ENCODE results near the gene KIF26A.

KIF26A gene

GRCh38 chr14:104162495-104162894 lies 24.1 kb downstream of the KIF26A start:
- CTCF ChIA-PET: no interaction called here

GRCh38 chr14:104163541-104163940 lies 25.2 kb downstream of the KIF26A start:
- CTCF ChIA-PET: no interaction called here

More at GRCh38 chr14:104162495-104162894, 24.1 kb downstream of the KIF26A start:
- no peak overlapping the region for H3K27ac ChIP-seq (ENCODE audit: extremely low read depth, low read depth, low read length)
- TF ChIP-seq ZSCAN23 (tag by site-specific recombination; IDR thresholded peaks at IDR 0.05) (no peak), KLF7 (tag by site-specific recombination; IDR thresholded peaks at IDR 0.05; ENCODE audit: borderline replicate concordance) (no peak), KLF1 (tag by site-specific recombination; IDR thresholded peaks at IDR 0.05) (peak; percentile 97), KLF9 (tag by site-specific recombination; IDR thresholded peaks at IDR 0.05; ENCODE audit: low read depth) (0 out of 2 replicates have a peak, but pooled peaks have one; percentile 17)
- H3K4me1 ChIP-seq (ENCODE audit: control insufficient read depth, insufficient read depth, low read length): no peaks in the 10 kb centered on the region
- POLR2A ChIA-PET: no interaction called here
- H3K4me3 ChIP-seq (ENCODE audit: low read depth, low read length): no peak overlapping the region
- no peaks in the 10 kb centered on the region for H3K36me3 ChIP-seq (ENCODE audit: control insufficient read depth in 2 of 2, insufficient read depth in 1 of 2, low read length in 2 of 2)
- no peaks in the 10 kb centered on the region for H3K9me3 ChIP-seq (ENCODE audit: control insufficient read depth, insufficient read depth, low read depth, low read length)

GRCh38 chr14:104164041-104164440 lies 25.7 kb downstream of the KIF26A start:
- no peaks in the 10 kb centered on the region for H3K9me3 ChIP-seq (ENCODE audit: control insufficient read depth, insufficient read depth, low read depth, low read length)
- no peak overlapping the region for H3K4me3 ChIP-seq (ENCODE audit: low read depth, low read length)
- H3K4me1 ChIP-seq (ENCODE audit: control insufficient read depth, insufficient read depth, low read length): no peaks in the 10 kb centered on the region
- POLR2A ChIA-PET: no interaction called here
- CTCF ChIA-PET: no interaction called here
- H3K27ac ChIP-seq (ENCODE audit: extremely low read depth, low read depth, low read length): no peak overlapping the region
- peaks cover 0 to 2% of the 10 kb centered on the region in 2 experiments; a peak in 1 of 3 replicates for H3K36me3 ChIP-seq (ENCODE audit: control insufficient read depth in 2 of 2, insufficient read depth in 1 of 2, low read length in 2 of 2)
- TF ChIP-seq, protein P1, sequence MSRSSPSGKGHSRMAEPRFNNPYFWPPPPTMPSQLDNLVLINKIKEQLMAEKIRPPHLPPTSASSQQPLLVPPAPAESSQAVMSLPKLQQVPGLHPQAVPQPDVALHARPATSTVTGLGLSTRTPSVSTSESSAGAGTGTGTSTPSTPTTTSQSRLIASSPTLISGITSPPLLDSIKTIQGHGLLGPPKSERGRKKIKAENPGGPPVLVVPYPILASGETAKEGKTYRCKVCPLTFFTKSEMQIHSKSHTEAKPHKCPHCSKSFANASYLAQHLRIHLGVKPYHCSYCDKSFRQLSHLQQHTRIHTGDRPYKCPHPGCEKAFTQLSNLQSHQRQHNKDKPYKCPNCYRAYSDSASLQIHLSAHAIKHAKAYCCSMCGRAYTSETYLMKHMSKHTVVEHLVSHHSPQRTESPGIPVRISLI (tag by site-specific recombination; IDR thresholded peaks at IDR 0.05): no peak
- no peak for TF ChIP-seq ZNF174 (tag by site-specific recombination; IDR thresholded peaks at IDR 0.05)
- no peak for TF ChIP-seq ZNF777 (tag by site-specific recombination; IDR thresholded peaks at IDR 0.05; ENCODE audit: borderline replicate concordance)
- no peak for TF ChIP-seq ZBTB20 (tag by site-specific recombination; IDR thresholded peaks at IDR 0.05)
- no peak for TF ChIP-seq ZSCAN23 (tag by site-specific recombination; IDR thresholded peaks at IDR 0.05)
- no peak for TF ChIP-seq SETDB1 (IDR thresholded peaks at IDR 0.05; ENCODE audit: insufficient read length, low read length)
- TF ChIP-seq ZSCAN30 (tag by site-specific recombination; IDR thresholded peaks at IDR 0.05): no peak
- no peak for TF ChIP-seq REPIN1 (tag by site-specific recombination; IDR thresholded peaks at IDR 0.05; ENCODE audit: low read depth)
- TF ChIP-seq, protein P2, sequence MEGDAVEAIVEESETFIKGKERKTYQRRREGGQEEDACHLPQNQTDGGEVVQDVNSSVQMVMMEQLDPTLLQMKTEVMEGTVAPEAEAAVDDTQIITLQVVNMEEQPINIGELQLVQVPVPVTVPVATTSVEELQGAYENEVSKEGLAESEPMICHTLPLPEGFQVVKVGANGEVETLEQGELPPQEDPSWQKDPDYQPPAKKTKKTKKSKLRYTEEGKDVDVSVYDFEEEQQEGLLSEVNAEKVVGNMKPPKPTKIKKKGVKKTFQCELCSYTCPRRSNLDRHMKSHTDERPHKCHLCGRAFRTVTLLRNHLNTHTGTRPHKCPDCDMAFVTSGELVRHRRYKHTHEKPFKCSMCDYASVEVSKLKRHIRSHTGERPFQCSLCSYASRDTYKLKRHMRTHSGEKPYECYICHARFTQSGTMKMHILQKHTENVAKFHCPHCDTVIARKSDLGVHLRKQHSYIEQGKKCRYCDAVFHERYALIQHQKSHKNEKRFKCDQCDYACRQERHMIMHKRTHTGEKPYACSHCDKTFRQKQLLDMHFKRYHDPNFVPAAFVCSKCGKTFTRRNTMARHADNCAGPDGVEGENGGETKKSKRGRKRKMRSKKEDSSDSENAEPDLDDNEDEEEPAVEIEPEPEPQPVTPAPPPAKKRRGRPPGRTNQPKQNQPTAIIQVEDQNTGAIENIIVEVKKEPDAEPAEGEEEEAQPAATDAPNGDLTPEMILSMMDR (tag by site-specific recombination; IDR thresholded peaks at IDR 0.05): no peak
- TF ChIP-seq PBX3 (CRISPR knock-in tag; IDR thresholded peaks at IDR 0.05): no peak
- no peak for TF ChIP-seq YY2 (tag by site-specific recombination; IDR thresholded peaks at IDR 0.05)
- no peak for TF ChIP-seq ZNF747 (tag by site-specific recombination; IDR thresholded peaks at IDR 0.05)
- no peak for TF ChIP-seq ZNF596 (tag by site-specific recombination; IDR thresholded peaks at IDR 0.05)

More at GRCh38 chr14:104163541-104163940, 25.2 kb downstream of the KIF26A start:
- POLR2A ChIA-PET: no interaction called here
- Histone ChIP-seq H3K4me1 (ENCODE audit: control insufficient read depth, insufficient read depth, low read length) (no peaks in the 10 kb centered on the region), H3K9me3 (ENCODE audit: control insufficient read depth, insufficient read depth, low read depth, low read length) (no peaks in the 10 kb centered on the region), H3K27ac (ENCODE audit: extremely low read depth, low read depth, low read length) (no peak overlapping the region), H3K36me3 (ENCODE audit: control insufficient read depth in 2 of 2, insufficient read depth in 1 of 2, low read length in 2 of 2) (no peaks in the 10 kb centered on the region), H3K4me3 (ENCODE audit: low read depth, low read length) (no peak overlapping the region)
- TF ChIP-seq SETDB1 (IDR thresholded peaks at IDR 0.05; ENCODE audit: insufficient read length, low read length): no peak
- no peak for TF ChIP-seq ZNF311 (tag by site-specific recombination; IDR thresholded peaks at IDR 0.05; ENCODE audit: borderline replicate concordance)
- no peak for TF ChIP-seq ZNF391 (tag by site-specific recombination; IDR thresholded peaks at IDR 0.05; ENCODE audit: borderline replicate concordance, low read depth)
- TF ChIP-seq ZNF138 (tag by site-specific recombination; IDR thresholded peaks at IDR 0.05; ENCODE audit: borderline replicate concordance): no peak
- TF ChIP-seq, protein P3, sequence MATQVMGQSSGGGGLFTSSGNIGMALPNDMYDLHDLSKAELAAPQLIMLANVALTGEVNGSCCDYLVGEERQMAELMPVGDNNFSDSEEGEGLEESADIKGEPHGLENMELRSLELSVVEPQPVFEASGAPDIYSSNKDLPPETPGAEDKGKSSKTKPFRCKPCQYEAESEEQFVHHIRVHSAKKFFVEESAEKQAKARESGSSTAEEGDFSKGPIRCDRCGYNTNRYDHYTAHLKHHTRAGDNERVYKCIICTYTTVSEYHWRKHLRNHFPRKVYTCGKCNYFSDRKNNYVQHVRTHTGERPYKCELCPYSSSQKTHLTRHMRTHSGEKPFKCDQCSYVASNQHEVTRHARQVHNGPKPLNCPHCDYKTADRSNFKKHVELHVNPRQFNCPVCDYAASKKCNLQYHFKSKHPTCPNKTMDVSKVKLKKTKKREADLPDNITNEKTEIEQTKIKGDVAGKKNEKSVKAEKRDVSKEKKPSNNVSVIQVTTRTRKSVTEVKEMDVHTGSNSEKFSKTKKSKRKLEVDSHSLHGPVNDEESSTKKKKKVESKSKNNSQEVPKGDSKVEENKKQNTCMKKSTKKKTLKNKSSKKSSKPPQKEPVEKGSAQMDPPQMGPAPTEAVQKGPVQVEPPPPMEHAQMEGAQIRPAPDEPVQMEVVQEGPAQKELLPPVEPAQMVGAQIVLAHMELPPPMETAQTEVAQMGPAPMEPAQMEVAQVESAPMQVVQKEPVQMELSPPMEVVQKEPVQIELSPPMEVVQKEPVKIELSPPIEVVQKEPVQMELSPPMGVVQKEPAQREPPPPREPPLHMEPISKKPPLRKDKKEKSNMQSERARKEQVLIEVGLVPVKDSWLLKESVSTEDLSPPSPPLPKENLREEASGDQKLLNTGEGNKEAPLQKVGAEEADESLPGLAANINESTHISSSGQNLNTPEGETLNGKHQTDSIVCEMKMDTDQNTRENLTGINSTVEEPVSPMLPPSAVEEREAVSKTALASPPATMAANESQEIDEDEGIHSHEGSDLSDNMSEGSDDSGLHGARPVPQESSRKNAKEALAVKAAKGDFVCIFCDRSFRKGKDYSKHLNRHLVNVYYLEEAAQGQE (tag by site-specific recombination; IDR thresholded peaks at IDR 0.05): no peak
- no peak for TF ChIP-seq ZNF776 (tag by site-specific recombination; IDR thresholded peaks at IDR 0.05; ENCODE audit: borderline replicate concordance)
- TF ChIP-seq ZNF571 (tag by site-specific recombination; IDR thresholded peaks at IDR 0.05): no peak
- no peak for TF ChIP-seq OSR2 (tag by site-specific recombination; IDR thresholded peaks at IDR 0.05)
- TF ChIP-seq ZNF354C (tag by site-specific recombination; IDR thresholded peaks at IDR 0.05; ENCODE audit: borderline replicate concordance, low read depth): no peak
- no peak for TF ChIP-seq ZNF677 (tag by site-specific recombination; IDR thresholded peaks at IDR 0.05)
- TF ChIP-seq ZNF544 (tag by site-specific recombination; IDR thresholded peaks at IDR 0.05): no peak
- no peak for TF ChIP-seq ZNF558 (tag by site-specific recombination; IDR thresholded peaks at IDR 0.05)

All from HEK293 (cell line).